Stimulated activated CD4-positive, alpha-beta T cell treated with anti-CD3 and anti-CD28 coated beads, Interleukin-12 subunit alpha, Interleukin-12 subunit beta, amount 100 ng/mL, for 4 hours (primary cell): ENCODE measurements around the gene ANKRD63.

ENCODE experiments used
- DNase-seq: peaks from one replicate; pipeline ENCODE4 v3.0.0-alpha.2; 2020

ANKRD63 gene

DNA sequence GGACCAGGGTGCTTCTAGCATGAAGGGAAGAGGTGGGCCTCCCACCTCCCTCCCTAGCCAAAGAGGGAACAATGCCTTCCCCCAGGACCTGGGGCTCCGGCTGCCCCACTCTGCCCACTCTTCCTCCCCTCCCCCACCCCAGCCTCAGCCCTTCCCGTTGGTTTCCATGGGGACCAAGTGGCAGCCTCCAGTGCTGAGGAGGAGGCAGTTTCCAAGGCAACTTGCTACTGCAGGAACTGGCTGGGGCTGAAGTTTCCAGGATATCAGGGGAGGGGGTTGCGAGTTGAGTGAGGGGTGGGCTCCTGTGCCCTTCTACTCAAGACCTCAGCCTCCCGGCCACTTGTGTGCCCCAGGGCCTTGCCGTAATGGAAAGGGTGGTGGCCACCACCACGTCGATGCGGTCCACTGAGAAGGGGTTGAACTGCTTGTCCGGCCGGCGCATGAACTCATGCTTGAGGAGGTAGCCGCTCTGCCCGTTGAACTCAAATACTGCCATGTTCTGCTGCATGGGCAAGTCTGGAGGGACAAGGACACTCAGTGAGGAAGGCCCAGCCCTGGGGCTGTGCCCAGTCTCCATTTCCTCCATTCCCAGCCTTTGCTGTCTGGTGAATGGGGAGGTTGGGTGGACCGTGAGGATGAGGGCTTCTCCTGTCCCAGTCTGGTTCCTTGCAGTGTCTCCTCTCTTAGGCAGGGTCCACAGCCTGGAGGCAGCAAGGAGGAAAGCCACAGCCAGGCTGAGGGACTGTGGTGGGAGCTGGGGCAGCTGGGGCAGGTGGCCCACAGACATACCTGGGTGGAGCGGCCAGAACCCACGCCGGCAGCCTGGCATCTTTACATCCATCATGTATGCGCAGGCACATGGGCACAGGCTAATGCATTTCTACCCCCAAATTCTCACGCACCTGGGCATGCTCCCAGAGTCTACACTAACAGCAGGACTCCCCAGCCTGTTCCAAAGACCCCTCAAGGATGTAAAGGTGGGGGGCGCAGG, 11.3 kb upstream of the ANKRD63 start:
- DNase-seq = no peak

DNA sequence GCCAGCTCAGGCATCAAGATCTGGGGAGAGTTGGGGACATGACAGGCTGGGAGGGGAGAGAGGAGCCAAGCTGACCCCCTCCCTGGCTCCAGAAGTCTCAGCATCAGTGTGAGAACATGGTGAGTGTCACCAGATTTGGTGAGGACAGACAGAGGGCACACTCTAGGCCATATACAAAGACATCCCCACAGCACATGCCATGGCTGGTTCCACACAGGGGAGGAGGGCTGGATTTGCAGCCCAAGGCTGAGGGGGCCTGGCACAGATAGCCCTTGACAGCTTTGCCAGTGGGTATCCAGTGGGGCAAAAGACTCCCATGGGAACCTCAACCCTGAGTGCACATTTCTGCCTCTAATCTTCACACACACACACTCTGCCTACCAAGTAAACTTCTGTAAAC, 10.1 kb upstream of the ANKRD63 start:
- no peak for DNase-seq

DNA sequence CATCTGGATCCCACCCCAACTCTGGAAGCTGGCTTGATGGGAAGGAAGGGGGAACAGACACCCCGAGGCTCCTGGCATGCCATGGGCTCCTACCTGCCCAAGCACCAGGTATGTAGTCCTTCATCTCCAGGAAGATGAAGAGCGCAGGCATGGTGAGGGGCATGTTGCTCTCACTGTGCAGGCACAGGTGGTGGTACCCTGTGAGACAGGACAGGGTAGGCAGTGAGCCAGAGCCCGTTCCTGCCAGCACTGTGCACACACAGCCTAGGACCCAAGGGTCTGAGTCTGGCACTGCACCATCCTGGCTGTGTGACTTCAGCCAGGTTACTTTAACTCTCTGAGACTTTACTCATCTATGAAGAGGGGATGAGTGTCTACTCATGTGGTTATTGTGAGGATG, 9.4 kb upstream of the ANKRD63 start:
- no peak for DNase-seq

DNA sequence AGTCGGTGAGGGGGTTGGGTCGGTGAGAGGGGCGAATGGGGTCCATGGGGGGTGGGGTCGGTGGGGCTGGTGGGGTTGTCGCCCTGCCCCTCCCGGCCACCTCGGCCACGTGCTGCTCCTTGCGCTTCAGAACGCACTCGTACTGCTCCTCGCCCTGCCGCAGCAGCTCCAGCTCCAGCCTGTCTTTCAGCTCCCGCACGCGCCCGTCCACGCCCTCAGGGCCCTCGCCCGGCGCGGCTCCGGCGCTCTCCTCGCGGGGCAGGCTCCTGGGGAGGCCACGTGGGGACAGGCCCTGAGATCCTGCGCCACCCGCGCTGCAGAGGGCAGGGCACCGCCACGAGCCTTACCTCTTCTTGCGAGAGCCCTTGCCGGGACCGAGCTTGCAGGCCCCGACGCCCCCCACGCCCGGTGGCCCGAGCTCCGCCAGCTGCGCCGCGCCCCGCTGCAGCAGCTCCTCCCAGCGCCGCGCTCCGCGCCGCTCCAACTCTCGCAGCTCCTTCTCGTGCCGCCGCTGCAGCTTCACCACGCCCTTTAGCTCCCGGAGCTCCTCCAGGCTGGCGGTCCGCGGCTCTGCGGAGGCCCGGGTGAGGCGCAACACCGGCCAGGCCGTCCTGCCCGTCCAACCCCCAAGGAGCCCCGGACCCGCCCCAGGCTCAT, 8.2 kb upstream of the ANKRD63 start:
- DNase-seq = no peak

- DNase-seq = no peak
Measured at GRCh38 chr15:40290545-40290917, 7.7 kb upstream of the ANKRD63 start.

DNA sequence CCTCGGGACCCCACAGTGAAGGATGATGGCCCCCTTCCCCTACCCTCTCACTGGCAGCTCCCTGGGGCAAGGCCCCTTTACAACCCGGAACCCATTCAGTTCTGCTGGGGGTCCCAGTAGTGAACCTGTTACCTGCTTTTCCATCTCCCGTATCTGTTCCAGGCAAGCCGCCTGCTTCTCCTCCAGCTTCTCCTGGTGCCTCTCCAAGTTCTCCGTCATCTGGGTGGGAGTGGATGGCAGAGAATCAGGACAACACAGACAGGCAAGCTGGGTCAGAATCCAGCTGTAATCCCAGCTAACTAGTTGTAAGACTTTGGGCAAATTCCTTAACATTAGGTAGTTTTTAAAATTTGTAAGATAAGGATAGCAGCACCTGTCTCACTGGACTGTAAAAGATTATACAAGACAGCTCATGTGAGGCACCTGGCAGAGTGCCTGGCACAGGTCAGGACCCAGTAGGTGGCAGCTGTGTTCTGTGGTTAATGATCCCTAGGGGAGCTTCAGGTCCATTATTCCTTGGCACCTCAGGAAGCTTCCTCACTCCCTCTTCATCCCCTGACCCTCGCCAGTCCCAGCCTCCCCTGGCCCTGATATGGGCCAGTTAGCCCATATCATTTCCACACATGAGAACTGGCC, 6.4 kb upstream of the ANKRD63 start:
- no peak for DNase-seq

GRCh38 chr15:40287968-40288367, 5.1 kb upstream of the ANKRD63 start:
- DNase-seq = no peak

GRCh38 chr15:40287505-40287904, 4.6 kb upstream of the ANKRD63 start:
- DNase-seq = no peak

DNA sequence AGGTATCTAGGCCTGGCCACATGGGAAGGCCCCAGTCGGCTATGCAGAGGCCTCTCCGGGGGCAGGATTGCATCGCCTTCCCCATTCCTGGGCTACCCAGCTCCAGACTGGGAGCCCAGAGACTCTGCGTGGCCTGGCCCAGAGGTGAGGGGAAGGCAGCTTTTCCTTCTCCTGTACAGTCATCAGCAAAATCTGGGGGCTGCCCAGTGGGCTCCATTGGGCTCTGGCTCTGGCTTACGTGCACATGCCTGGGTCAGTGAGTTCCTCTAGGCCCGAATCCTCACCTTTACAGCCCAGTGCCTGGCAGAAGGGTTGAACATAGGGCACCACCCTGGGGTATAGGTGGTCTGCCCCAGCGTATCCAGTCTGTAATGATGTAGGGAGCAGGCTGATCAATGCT, 3.9 kb upstream of the ANKRD63 start:
- no peak for DNase-seq

GRCh38 chr15:40286061-40286532, 3.2 kb upstream of the ANKRD63 start:
- no peak for DNase-seq

DNA sequence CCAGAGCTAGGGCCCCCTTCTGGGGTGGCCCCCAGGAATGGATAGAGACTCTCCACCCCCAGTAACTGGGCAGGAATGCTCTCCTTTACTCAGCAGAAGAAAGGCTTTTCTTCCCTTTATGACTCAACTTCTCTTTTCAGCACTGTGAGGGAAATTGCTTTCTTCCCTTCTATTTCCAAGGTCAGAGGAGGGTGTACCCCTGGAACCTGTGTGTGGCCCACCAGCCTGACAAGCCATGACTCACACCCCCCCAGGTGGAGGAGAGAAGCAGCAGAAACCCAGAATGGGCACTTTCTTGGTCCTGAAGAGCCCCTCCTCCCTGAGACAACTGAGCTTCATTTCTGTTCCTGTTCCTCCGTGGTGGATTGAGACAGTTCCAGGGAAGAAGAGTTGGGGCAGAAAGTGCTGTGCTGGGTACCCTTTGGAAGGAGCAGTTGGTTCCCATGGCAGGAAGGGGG, 2.7 kb upstream of the ANKRD63 start:
- no peak for DNase-seq

- DNase-seq = no peak
Measured at GRCh38 chr15:40285151-40285550, 2.3 kb upstream of the ANKRD63 start.

DNA sequence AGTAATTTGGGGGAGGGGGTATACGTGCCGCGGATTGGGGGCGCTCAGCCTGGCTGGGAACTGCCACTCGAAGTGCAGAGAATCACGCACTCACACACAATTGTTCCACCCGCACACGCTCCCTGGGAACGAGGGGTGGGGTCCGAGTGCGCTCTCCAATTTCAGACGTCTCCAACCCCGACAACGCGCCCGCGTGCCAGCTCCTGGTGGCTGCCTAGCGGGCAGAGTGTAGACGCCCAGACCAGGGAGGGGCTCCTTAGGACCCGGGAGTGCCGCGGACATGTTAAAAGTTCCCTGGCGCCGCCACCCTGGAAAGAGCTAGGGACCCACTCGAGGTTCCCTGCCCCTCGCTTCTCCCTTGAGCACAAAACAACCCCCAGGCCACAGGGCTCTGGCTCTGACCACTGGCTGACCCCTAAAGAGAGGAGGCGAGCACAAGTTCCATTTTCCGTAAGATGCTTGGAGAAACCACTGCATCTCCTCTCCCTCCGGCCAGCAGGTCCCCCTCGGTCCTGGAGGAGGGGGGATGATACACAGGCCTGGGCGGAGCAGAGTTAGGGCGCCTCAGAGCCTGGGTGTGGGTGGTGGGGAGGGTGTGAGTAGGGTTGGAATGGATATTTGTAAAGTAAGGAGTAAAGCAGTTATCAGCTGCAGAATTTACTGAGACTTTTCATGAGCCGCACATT, 894 bp upstream of the ANKRD63 start:
- DNase-seq = no peak

DNA sequence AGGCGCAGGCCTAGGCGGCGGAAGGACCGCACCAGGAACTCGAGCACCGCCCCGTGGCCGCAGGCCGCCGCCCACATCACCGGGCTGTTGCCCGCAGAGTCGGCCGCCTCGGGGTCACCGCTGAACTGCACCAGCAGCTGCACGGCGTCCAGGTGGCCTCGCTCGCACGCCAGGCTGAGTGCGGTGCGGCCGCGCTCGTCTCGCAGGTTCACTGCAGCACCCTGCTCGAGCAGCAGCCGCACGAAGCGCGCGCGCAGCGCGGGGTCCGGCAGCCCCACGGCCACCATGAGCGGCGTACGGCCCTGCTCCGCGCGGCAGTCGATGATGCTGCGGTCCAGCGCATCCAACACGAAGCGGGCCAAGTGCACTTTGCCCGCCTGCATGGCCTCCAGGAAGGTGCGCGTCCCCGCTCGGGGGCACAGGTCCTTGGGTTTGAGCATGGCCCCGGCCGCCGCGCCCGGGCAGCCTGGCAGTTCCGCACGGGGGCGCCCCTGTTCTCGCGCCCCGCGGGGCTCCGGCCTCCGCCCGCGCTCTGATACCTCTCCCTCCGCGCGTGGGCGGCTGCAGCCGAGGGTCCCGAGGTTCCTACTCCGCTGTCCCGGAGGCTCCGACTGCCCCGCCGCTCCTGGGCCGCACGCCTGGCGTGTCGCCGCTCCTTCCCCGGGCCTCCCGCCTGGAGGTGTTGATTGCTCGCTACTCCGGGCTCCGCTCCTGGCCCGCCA, 556 bp downstream of the ANKRD63 start:
- peak; percentile 52 for DNase-seq

- DNase-seq = no peak
Measured at GRCh38 chr15:40281801-40282146, 1.1 kb downstream of the ANKRD63 start.

DNA sequence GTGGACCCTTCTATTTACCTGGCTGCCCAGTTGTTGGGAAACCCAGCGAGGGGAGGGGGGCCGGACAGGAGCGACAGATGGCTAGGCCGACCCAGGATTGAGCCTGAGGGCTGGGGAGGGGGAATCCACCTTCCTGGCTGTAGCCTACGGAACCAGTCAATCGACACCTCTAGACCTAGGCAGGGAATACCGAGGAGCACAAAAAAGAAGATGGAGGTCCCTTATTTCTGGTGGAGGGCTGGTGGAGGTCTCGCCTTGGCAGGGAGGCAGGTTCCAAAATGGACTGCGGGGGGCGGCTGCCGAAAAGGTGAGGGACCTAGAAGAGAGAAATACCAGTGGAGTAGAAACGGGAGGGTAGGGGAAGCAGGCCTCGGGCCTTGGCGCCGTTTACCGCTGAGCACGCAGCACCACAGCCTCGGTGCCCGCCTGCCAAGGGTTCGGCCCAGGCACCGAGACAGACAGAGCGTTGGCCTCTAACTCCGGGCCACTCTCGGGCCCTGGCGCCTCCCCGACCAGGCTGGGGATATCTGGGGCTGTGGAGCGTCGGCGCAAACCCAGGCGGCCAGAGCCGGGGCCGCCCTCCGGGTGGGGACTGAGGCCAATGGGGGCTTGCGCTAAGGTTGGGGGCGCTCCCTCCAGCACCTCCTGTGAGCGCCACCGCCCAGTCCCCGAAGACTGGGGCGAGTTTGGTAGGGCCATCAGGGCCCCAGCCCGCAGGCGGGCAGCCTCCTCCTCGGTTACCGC, 1.6 kb downstream of the ANKRD63 start:
- DNase-seq = no peak

GRCh38 chr15:40280260-40281056, 2.4 kb downstream of the ANKRD63 start:
- DNase-seq = no peak

- peak; percentile 73 for DNase-seq
Measured at GRCh38 chr15:40279437-40280141, 3.3 kb downstream of the ANKRD63 start.

DNA sequence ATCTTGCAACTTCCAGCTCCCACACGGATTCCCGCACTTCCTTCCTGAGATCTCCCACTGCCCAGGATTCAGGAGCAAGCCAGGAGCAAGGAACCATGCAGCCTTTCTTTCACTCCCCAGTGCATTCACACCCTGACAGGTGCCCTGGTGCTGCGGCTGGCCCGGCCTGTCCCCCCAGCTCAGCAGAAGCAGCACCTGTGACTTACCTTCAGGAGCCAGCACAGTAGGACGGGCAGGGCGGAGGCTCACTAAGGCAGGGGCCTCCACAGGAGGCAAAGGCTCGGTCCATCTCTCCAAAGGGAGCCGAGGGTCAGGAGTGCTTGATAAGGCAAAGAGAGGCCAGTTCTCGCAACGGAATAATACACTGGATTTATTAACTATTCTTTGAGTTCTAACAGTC, 4.8 kb downstream of the ANKRD63 start:
- no peak for DNase-seq

DNA sequence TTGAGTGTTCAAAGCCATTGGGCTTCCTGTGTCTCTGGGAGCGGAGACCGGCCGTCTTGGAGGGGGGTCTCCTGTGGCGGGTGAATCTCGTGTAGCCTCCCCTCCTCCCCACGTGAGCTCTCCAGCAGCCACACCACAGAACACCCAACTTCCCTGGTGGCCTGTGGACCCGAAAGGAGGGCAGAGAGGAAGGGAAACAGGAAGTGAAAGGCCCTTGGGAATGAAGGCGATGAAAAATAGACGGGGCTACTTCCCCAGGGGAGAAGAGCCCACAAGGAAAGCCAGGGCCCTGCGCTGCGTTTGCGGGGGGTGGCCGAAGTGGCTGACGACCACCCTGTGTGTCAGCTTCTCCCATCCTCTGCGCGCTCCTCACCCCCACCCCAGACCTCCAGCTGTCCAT, 5.4 kb downstream of the ANKRD63 start:
- DNase-seq = no peak
